DMS 273 treated with DMSO at 0.1 percent for 48 hours (cell line): ENCODE measurements around the gene RANBP3.
A peak's percentile ranks its signal among the peaks of the same experiment; 100 is the strongest.
"Not testable (repeated sequence)": the region's sequence is repeated elsewhere in the genome, so short reads cannot be mapped to it uniquely, and the experiment has no call there.

Source experiments
- DNase-seq: peaks from one replicate; lab custom pipeline; 2025; lab: John Stamatoyannopoulos, UW

RANBP3 gene

DNA sequence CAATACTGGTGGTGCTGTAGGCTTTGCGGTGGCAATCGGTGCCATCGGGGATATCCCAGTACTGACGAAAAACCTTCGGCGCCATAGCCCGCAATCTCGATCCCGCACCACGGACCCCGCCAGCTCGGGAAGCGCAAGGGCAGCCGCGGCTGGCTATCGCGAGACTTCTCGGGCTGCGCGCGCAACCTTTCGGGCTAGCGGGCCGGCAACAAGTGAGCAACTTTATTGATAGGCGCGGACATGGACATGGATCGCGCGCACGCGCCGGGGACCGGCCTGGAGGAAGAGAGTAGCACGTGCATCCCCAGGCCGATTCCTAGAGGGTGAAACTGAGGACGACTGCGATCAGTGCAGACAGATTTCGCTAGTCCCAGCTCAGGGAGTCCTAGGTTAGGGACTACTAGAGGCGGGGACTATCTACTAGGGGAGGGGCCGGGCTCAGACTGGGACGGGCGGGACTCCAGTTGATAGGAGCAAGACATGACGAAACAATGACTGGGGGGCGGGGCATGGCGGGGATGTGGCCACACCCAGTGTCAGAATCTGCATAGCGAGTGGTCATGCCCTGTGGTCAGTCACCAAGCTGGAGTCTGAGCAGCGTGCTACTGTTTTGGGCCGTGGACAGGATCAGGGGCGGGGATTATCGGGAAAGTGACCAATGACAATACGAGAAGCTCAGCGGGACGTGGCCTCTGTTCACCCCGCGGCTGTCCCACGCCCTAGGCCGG, 74.2 kb downstream of the RANBP3 start, which contains the start of gene NDUFA11:
NDUFA11 (minus strand) TSS at position 167 of the 728 bp plus-strand sequence; CDS start at position 85, 82 bp downstream.
- peak; percentile 96 for DNase-seq

DNA sequence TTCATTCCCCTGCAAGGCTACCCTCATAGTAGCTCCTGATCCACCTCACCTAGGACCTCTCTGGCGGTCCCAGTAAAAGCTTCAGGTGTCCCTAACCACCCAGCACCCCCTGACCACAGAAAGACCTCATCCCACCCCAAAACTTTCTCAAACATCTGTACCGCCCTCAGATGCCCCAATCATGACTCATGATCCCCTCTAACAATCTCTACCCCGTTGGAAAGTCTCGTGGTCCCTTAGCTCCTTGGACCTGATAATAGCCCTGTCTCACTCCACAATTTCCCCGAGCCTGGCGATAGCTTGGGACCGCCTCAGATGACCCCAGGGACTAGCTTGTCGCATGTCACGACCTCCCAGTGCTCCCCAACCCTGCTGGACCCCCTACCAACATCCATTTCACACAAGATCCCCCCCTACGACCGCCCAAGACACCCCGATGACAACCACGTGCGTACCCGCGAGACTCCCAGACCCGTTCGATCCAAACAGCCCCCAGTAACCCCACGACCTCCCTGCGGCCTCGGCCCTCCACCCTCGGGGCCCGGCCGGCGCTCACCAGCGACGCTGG, 74.8 kb downstream of the RANBP3 start:
- DNase-seq = no peak

DNA sequence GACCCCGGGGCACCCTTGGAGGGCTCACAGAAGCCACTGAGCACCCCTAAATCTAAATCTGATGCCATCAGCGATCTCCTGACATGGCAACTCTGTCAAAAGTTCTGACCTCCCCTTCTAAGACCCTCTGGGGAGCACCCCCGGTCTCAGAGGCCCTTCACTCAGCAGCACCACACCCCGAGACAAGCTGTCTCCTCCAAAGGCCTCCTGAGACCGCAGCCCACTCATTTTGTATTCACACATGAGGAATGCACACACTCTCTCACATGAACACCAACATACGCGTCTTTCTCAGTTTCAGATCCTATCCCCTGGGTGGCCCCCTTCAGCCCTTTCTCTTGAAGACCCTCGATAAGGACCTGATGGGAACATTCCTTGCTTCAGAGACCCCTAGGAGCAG, 77.0 kb downstream of the RANBP3 start:
- no peak for DNase-seq

DNA sequence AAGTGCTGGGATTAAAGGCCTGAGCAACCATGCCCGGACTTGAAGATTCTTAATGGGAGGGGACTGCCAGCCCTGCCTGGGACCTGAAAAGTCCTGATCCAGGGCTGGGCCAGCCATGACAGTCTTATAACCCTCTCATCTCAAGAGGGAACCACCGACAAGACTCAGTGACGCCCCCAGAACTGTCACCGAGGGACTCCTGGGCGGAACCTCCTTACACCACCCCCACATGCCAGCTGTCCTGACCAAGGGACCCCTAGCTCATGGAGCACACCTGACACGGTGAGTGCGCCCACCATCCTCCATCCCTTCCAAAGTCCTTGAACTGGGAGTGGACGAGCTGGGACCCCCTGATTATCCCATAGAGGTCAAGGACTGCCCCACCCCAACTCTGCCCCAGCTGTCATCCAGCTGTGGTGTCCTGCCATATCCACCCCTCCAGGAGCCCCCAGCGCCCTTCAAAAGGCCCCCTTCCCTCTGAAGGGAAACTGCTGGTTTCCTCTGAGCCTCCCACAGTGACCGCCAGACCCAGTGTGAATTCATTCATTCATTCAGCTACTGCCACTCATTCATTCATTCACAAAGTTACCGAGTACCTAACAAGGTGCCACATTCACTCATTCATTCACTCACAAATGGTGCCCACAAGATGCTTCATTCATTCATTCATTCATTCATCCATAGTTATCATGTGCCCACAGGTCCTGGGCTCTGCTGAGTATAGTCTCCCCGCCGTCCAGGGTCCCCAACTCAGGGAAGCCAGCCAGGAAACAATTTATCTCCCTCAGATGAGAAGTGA, 78.0 kb downstream of the RANBP3 start:
- no peak for DNase-seq

DNA sequence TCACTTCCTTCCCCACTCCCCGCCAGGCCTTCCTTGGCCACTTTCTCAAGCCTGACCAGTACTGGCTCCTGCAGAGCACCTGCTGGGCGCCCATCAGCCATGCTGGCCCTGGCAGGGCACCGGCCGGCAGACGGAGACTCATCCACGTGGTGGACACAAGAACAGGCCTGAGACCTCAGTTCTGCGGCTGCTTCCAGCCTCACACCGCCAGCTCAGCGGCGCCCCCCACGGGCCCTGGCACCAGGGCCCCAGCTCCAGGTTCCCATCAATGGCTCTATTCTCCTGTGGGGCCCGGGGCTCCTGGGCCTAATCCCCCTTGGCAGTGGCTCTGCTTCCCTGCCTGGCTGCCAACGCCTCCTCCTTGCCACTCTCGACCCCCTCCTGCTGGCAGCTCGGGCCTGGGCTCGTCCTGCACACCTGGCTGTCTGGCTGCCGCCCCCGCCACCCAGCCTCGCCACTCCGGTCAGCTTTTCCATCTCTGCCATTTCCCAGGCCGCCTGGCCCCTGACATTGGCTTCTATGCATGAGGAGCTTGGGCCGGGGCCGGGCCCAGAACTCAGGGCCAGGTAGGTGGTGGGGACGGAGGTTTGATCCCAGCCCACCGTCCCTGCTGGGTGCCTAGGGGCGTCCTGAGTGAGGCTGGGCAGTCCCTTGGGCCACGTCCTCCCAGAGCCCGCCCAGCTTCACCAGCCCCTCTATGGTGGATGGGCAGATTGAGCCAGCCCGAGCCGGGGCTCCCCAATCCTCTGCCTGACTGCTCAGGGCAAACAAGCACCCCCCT, 80.6 kb downstream of the RANBP3 start:
- DNase-seq = no peak

DNA sequence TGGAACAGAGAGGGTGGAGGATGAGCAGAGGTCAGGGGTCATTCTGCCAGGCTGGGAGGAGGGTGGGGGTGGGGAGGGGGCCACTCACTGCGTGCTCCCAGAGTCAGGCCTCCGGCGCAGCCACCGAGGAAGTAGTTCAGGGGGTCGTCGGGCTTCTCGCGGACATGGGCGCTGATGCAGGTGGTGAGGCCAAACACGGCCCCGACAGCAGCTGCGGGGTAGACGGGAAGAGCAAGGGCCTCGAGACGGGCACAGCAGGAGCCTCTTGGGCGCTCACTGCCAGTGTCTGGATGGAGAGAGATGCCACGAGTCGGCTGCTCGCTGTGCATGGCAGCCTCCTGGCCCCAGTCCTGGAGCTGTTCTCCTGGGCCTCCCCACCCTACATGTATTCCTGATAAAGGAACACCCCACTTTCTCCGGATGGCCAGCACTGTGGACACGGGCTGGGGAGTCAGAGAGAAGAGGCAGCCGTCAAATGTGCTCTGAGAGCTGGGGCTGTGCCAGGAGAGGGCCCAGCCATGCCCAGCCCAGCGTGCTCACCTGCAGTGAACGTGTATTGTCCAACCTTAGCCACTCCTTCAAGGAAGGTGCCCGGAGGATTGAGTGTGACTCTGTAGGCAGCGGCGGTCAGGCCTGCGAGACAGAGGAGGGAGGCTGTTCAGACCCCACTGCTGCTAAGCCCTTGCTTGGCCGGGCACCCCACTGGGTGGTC, 81.4 kb downstream of the RANBP3 start:
- DNase-seq = no peak

DNA sequence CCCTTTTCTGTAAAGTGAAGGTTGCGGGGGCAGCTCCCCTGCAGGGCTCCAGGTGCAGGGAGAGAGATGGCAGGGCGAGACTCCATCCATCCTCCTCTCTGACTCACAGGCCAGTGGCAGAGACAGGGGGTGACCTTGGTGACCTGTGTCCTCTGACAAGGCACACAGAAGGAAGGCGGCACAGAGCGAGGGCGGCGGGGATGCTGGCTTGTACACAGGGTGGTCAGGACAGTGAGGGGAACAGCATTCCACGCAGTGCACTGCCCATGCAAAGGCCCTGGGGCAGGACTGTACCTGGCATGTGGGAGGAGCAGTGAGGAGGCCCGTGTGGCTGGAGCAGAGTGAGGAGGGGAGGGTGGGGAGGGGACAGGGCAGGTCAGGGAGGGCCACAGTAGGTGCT, 82.0 kb downstream of the RANBP3 start:
- no peak for DNase-seq

DNA sequence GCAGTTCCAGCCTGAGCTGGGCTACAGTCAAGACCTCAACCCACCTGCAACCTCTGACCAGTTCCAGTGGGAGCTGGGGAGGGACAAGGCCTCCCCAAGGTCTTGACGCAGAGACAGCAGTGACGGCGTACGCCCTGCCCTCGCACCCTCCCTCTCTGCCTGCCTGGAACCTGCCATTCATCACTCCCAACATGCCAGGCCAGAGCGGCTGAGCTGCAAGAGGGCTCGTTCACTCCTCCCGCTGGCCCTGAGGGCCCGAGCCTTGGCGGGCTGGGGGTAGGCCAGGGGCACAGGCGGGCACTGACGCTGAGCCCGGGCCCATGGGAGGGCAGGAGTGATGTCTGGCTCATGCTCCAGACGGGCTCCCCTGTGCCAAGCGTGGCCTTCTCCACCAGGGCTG, 82.5 kb downstream of the RANBP3 start:
- DNase-seq = no peak

DNA sequence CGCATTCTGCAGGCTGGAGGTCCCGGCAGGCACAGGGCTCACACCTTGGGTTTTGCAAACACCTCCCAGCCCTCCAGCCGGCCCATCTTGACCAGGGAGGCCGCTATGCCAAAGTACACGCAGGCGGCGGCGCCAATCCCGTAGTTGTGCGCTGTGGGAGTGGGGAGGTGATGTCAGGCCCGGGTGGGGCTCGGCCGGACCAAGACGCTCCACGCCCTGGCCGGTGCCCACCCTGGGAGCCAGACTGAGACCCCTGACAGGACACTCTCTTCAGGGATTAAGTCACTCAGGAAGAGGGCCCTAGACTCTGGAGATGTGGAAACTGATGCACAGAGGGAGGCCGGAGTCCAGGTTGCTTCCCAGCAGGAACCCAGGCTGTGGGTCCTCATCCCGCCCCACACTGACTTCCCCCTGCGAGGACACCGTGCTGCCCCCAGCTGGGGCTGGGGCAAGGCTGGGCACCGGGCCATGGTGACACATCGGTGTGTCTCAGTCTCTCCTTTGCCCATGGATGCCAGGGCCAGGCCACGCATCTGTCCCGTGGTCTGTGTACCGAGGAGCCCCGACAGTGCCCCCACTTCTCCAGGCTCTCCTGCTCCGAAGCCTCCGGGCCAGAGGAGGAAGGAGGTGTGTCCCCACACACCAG, 83.1 kb downstream of the RANBP3 start:
- DNase-seq = no peak

DNA sequence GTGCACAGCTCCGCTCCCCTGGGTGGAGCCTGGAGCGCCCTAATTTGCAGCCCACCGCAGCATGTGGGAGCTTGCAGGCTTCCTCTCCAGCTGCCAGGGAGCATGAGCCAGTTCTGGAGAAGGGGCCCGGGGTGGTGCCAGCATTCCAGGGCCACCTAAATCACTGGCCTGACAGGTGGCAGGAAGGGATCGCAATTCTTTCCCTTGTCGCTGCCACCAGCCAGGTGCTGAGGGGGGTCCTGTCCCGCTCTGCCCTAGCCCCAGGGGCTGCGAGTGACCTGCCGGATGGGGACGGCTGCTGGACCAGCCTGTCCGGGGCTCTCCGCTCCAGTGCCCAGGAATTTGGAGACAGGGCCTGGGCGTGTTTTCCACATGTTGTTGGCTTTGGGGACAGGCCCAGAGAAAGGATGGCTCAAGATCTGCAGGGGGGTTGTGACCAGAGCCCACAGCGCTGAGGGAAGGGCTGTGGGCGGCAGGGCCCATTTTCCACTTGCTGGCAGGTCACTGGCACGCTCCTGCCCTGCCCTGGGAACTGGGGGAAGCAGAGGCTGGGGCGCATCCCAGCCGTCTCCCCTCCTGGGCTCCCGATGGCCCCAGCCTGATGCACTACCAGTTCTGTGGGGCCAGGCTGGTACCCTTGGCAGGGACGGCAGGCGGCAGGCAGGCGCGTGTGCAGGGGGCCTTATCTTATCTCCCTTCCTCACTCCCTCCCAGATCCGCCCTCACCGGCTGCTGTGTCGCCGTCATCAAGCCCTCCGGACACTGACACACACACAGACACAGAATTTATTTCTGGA, 83.8 kb downstream of the RANBP3 start:
- DNase-seq = no peak

DNA sequence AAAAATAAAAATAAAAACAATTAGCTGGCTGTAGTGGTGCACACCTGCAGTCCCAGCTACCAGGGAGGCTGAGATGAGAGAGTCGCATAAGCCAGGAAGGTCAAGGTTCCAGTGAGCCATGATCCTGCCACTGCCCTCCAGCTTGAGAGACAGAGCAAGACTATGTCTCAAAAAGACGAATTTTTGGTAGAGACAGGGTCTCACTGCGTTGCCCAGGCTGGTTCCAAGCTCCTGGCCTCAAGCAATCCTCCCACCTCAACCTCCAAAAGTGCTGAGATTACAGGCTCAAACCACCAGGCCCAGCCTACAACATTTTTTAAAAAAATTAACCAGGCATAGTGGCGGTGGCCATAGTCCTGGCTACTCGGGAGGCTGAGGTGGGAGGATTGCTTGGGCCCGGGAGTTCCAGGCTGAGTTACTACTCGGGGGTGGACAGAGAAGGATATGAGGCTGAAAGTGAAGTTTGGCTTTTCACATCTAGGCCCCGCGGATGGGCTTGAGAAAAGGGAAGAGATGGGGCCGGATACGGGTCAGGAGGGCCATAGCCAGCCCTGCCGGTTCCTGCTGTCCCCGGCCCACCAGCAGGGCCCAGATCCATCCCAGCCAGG, 84.5 kb downstream of the RANBP3 start:
- DNase-seq = no peak

DNA sequence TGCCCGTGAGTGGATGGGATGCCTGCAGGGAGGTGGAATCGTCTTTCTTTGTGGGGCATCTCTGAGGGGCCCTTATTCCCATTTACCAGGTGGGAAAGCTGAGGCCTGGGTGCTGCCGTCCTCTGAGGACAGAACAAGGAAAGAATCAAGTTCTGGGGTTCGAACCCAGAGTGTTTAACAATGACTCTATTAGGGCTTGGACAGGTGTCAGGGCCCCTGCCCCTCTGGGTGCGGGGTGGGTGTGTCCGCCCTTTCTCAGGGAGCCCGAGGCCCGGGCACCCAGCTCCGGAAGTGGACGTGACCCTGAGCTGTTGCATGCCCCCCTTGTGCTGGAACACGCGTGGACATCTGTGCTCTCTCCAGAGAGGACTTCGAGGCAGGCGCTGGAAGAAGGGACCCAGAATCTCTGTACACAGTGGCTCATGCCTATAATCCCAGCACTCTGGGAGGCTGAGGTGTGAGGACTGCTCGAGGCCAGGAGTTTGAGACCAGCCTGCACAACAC, 85.1 kb downstream of the RANBP3 start:
- DNase-seq = no peak

DNA sequence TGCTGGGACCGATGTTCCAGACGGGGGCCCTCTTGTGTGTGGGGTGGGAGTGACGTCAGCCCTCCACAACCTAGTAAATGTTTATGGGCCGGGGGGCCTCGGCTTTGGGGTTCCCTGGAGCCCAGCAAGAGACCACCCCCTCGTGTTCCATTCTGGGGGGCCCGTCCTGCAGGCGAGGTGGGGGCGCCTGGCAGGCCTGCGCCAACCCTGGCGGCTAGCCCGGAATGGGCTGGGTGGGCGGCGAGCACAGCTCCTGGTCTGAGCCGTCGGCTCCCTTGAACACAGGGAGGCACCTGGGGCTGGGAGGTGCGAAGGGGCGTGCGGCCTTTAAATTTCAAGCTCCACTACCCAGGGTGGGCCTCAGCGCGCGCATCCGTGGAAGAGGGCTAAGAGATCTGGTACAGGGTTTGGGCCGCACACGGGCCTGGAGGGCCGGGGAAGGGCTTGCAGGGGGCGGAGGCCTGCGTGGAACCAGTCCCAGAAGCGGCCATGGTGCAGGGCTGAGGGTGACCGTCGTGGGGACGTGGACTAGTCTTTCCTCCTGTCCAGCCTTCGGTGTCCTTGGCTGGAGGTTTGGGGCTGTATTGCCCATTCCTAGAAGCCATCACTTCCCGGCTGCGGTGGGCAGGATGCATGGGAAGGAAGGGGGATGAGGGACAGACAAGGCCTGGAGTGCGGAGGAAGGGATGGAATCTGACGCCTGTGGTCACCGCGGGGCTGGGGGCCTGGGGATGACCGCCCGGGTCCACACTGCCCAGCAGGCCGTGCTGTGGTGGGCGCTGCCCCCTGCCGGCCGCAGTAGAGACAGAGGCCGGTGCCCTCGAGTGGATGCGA, 85.8 kb downstream of the RANBP3 start:
- no peak for DNase-seq

DNA sequence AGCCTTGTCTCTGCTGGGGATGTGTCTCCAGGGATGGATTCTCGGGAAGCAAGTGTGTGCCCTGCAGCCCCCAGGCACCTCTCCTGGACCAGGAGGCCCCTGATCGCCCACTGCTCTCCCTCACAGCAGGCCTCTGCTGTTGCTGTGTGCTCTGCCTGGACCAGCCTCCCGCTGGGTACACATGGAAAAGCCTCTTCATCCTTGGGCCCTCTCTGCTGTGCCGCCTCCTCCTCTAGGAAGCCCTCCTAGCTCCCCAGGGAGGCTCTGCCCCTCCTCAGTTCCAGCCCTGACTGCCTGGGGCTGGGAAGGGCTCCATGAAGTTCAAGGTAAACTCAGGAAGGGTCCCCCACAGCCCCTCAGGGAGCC, 86.4 kb downstream of the RANBP3 start:
- DNase-seq = no peak

DNA sequence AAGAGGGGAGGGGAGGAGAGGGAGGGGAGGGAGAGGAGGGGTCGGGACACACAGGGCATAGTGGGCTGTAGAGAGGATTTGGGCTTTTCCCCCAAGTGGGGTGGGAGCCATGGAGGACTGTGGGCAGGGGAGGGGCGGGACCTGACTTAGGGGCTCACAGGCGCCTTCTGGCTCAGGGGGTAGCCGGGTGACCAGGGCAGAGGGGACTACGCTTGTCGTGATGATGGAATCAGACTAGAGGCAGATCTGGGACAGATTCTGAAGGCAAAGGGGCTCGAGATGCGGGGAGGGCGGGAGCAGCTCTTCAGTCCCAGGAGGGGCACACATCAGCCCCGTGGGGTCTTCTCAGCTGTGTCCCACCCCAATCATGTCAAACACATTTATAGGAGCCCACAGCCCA, 87.8 kb downstream of the RANBP3 start:
- no peak for DNase-seq

DNA sequence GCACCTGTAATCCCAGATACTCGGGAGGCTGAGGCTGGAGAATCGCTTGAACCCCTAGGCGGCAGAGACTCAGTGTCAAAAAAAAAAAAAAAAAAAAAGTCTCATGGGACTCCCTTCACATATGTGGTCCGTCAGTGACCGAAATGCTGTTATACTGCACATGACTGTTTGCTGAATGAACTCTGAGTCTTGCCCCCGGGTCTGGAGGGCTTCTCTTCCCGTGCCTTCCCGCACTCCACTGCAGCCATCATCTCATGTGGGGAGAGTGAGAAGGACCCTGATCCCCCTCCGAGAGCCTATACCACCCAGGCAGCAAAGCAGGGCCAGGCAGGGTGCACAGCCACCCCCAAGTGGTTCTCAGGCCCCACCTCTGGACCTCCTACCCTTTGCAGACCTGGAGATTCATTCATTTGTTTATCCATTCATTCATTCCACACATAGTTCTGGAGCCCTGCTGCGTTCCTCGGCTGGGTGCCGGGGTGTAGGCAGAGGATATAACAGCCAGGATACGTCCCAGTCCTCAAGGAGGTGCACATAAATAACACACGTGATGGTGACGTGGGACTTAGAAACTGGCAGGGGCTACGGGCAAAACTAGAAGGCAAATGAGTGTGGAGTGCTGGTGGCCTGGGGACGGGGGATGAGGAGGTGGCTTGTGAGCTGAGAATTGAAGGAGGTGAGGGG, 88.5 kb downstream of the RANBP3 start:
- no peak for DNase-seq

DNA sequence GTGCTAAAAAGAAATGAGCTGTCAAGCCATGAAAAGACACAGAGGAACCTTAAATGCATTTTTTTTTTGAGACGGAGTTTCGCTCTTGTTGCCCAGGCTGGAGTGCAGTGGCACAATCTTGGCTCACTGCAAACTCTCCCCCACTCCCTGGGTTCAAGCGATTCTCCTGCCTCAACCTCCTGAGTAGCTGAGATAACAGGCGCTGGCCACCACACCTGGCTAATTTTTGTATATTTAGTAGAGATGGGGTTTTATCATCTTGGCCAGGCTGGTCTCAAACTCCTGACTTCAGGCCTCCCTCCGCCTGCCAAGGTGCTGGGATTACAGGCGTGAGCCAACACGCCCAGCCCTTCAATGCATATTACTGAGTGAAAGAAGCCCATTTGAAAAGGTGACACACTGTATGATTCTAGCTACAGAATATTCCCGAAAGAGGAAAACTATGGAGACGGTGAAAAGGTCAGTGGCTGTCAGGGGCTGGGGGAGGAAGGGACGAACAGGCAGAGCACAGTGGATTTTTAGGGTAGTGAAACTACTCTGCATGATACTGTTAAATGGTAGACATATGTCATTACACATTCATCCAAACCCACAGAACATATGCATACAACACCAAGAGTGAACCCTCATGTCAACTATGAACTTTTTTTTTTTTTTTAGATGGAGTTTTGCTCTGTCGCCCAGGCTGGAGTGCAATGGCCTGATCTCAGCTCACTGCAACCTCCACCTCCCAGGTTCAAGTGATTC, 93.7 kb downstream of the RANBP3 start:
- not testable (repeated sequence) for DNase-seq
